DND-41 (cell line): ENCODE data around the gene ZMIZ1.

ENCODE experiments used
- ATAC-seq: fragments of 200-7000 bp; cut with Tn5 transposase; 3 replicates; pipeline ENCODE4 v1.9.1; 2021; ENCODE audit warnings: low read depth; ENCODE audit not compliant: insufficient read depth
- DNase-seq: peaks from one replicate; pipeline ENCODE4 v3.0.0-alpha.2; 2020
- H2AFZ ChIP-seq: 2 replicates; pipeline ENCODE4 v1.6.0; 2012; ENCODE audit warnings: low read depth, low read length
- H3K27ac ChIP-seq: 2 replicates; pipeline ENCODE4 v1.5.1; 2012; ENCODE audit warnings: low read length, inconsistent platforms
- H3K27me3 ChIP-seq: fragments of 200-600 bp; sonication (generic); 2 replicates; pipeline ENCODE4 v1.6.0; 2012; ENCODE audit warnings: low read length, mild to moderate bottlenecking, inconsistent platforms; ENCODE audit not compliant: insufficient read depth, poor library complexity
- H3K36me3 ChIP-seq: 2 replicates; pipeline ENCODE4 v1.5.1; 2012; ENCODE audit warnings: low read length, inconsistent platforms; ENCODE audit not compliant: insufficient read depth
- H3K4me1 ChIP-seq: 2 replicates; pipeline ENCODE4 v1.5.1; 2012; ENCODE audit warnings: mild to moderate bottlenecking, low read length; ENCODE audit not compliant: insufficient read depth
- H3K4me2 ChIP-seq: 2 replicates; pipeline ENCODE4 v1.6.0; 2012; ENCODE audit warnings: mild to moderate bottlenecking, moderate library complexity, low read length, inconsistent platforms; ENCODE audit not compliant: insufficient read depth
- H3K4me3 ChIP-seq, 2 experiments: fragments of 200-600 bp in 1 of 2; shearing (Covaris generic) in 1 of 2; 2 replicates each; pipeline ENCODE4 v1.5.1; 2012 to 2016; ENCODE audit warnings: inconsistent platforms in 2 of 2, low read length in 2 of 2, mild to moderate bottlenecking in 2 of 2, low read depth in 1 of 2, moderate library complexity in 1 of 2
- H3K79me2 ChIP-seq: 2 replicates; pipeline ENCODE4 v1.6.0; 2012; ENCODE audit warnings: low read length, inconsistent platforms; ENCODE audit not compliant: insufficient read depth
- H3K9ac ChIP-seq: 2 replicates; pipeline ENCODE4 v1.6.0; 2012; ENCODE audit warnings: low read depth, mild to moderate bottlenecking, inconsistent platforms, low read length, moderate library complexity
- H3K9me3 ChIP-seq: 2 replicates; pipeline ENCODE4 v1.5.1; 2012; ENCODE audit warnings: low read length, moderate library complexity, mild to moderate bottlenecking, inconsistent platforms; ENCODE audit not compliant: insufficient read depth, severe bottlenecking
- H4K20me1 ChIP-seq: 2 replicates; pipeline ENCODE4 v1.6.0; 2012; ENCODE audit warnings: low read length; ENCODE audit not compliant: insufficient read depth
- EZH2 ChIP-seq: IDR thresholded peaks from 3 replicates; pipeline ENCODE4 v1.6.1; 2012; ENCODE audit warnings: borderline replicate concordance, low read depth, mild to moderate bottlenecking, moderate library complexity, low read length, inconsistent platforms; ENCODE audit not compliant: severe bottlenecking
- TF ChIP-seq, protein P1 (sequence below): IDR thresholded peaks from 2 replicates; pipeline ENCODE4 v1.5.1; 2012; ENCODE audit warnings: borderline replicate concordance, low read length, moderate library complexity, mild to moderate bottlenecking; ENCODE audit not compliant: poor library complexity, severe bottlenecking; ENCODE audit errors: extremely low read depth

ZMIZ1 gene

DNA sequence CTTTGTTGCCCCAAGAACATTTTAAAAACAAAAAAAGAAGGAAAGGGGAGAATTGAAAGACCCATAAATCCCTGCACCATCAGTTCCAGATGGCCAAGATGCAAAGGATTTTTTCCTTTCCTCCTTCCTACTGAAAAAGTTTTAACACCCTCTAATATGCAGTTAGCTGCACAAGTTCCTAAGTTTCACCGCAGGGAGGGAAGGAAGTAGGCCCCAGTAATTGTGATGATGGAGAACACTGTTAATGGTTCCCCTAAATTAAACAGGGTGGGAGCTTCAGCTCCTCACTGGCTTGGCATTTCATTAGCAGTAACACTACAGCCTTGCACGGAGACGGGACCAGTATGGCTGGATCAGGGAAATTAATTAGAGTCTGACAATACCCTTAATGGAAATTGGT, 214.8 kb downstream of the ZMIZ1 start:
- Histone ChIP-seq H3K27me3 (no peaks in the 10 kb centered on the region), H3K4me1 (no peaks in the 10 kb centered on the region), H2AFZ (no peak overlapping the region), H3K27ac (no peak overlapping the region), H3K4me3 (no peak overlapping the region), H3K36me3 (peaks cover 40% of the 10 kb centered on the region), H3K79me2 (no peaks in the 10 kb centered on the region), H3K4me2 (no peak overlapping the region), H3K9ac (no peak overlapping the region), H3K9me3 (no peaks in the 10 kb centered on the region), H4K20me1 (peaks cover 35% of the 10 kb centered on the region)
- TF ChIP-seq, protein P1, sequence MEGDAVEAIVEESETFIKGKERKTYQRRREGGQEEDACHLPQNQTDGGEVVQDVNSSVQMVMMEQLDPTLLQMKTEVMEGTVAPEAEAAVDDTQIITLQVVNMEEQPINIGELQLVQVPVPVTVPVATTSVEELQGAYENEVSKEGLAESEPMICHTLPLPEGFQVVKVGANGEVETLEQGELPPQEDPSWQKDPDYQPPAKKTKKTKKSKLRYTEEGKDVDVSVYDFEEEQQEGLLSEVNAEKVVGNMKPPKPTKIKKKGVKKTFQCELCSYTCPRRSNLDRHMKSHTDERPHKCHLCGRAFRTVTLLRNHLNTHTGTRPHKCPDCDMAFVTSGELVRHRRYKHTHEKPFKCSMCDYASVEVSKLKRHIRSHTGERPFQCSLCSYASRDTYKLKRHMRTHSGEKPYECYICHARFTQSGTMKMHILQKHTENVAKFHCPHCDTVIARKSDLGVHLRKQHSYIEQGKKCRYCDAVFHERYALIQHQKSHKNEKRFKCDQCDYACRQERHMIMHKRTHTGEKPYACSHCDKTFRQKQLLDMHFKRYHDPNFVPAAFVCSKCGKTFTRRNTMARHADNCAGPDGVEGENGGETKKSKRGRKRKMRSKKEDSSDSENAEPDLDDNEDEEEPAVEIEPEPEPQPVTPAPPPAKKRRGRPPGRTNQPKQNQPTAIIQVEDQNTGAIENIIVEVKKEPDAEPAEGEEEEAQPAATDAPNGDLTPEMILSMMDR: no peak
- TF ChIP-seq EZH2: no peak
- DNase-seq (no peak), ATAC-seq (no peak)

DNA sequence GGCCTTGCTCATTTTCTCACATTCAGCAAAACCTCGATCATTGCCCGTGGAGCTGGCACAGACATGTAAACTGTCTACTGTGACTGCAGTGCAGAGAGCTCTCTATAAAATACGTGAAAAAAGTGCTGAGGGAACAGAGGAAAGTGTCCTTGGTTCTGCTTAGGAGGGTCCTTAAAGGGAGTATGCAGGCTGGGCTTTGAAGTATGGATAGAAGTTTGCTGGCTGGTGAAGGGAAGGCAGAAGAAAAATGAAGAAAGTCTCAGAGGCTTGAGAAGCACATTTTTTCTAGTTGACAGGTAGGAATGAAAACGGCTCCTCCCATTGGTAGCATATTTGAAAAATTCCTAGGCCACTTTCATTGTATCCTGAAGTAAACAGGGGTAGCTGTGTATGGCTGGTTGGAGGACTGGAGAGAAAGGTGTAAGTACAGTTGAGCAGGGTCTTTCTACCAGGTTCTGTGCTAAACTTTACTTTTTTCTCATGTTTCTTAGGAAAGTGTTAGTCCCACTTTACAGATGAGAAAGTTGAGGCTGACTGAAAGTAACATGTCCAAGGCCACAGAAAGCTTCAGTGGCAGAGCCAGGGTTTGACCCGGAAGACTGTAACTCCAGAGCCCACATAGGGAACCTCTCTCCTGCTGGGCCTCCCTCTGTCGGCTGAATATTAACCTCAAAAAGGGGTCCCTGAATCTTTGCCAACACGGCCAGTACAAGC, 215.5 kb downstream of the ZMIZ1 start:
- no peak overlapping the region for H3K27ac ChIP-seq
- peaks cover 36% of the 10 kb centered on the region for H4K20me1 ChIP-seq

DNA sequence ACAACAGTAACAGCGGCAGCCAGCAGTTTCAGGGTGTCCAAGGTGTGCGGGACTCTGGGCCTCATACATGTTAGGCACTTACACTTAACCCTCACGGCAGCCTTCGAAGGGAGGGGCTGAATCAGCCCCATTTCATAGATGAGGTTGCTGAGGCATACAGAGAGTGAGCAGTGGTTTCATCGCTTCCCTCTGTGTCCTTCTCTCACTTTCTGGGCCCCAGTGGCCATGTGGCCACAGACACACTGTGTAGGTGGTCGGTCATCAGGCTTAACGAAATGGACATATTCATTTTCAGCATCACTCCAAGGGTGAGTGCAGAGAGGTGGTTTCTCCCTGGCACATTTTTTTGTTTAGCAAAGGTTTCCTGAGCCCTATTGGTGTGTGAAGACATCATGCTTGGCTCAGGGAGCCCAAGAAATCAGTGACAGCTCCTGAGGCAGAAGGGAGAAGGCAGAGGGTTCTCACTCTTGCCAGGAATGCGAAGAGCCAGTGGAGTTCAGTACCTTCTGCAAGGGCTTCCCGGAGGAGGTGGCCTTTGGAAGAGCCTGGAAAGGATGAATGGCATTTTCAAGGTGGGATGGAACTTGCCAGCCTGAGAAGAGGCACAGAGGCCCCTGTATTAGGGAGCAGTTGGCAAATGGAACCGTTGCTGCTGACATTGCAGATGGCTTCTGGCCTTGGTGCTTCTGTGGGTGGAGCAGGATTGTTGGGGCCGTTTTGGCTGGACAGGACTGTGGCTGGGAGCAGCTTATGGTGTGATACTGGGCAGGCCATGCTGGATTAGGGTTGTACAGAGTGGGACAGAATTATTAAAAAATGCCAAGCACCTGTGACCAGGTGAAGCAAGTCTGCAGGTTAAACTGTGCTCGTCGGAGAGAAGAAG, 216.8 kb downstream of the ZMIZ1 start:
- Histone ChIP-seq H3K4me3 (no peak overlapping the region), H3K36me3 (peaks cover 51% of the 10 kb centered on the region), H3K9me3 (no peaks in the 10 kb centered on the region), H3K9ac (no peak overlapping the region), H3K27me3 (no peaks in the 10 kb centered on the region), H3K79me2 (no peaks in the 10 kb centered on the region), H2AFZ (no peak overlapping the region), H3K27ac (no peak overlapping the region), H4K20me1 (peaks cover 41% of the 10 kb centered on the region), H3K4me2 (no peak overlapping the region), H3K4me1 (no peaks in the 10 kb centered on the region)
- TF ChIP-seq, protein P1: no peak
- no peak for TF ChIP-seq EZH2
- DNase-seq (no peak), ATAC-seq (no peak)

More for the DNA sequence above, 215.5 kb downstream of the ZMIZ1 start:
- H3K4me2 ChIP-seq: no peak overlapping the region
- no peaks in the 10 kb centered on the region for H3K4me1 ChIP-seq
- peaks cover 42% of the 10 kb centered on the region for H3K36me3 ChIP-seq
- ATAC-seq: no peak
- H3K9ac ChIP-seq: no peak overlapping the region
- no peaks in the 10 kb centered on the region for H3K79me2 ChIP-seq
- H3K4me3 ChIP-seq: no peak overlapping the region
- H3K27me3 ChIP-seq: no peaks in the 10 kb centered on the region
- no peaks in the 10 kb centered on the region for H3K9me3 ChIP-seq
- TF ChIP-seq, protein P1: no peak
- TF ChIP-seq EZH2: no peak
- no peak overlapping the region for H2AFZ ChIP-seq
- no peak for DNase-seq
